IPS-18a (cell line): ENCODE data around the gene SHCBP1L.
"Not testable (repeated sequence)": the region's sequence is repeated elsewhere in the genome, so short reads cannot be mapped to it uniquely, and the experiment has no call there.

ENCODE experiments used
- H3K27ac ChIP-seq: one replicate; pipeline ENCODE4 v1.5.1; 2013; ENCODE audit warnings: low read length
- H3K27me3 ChIP-seq: one replicate; pipeline ENCODE4 v1.6.1; 2013; ENCODE audit warnings: mild to moderate bottlenecking, low read length; ENCODE audit not compliant: control insufficient read depth, insufficient read depth
- H3K36me3 ChIP-seq: one replicate; pipeline ENCODE4 v1.6.1; 2013; ENCODE audit warnings: low read depth, low read length; ENCODE audit not compliant: control insufficient read depth
- H3K4me1 ChIP-seq: one replicate; pipeline ENCODE4 v1.6.1; 2013; ENCODE audit warnings: low read depth, low read length; ENCODE audit not compliant: control insufficient read depth
- H3K4me3 ChIP-seq: one replicate; pipeline ENCODE4 v1.5.1; 2013; ENCODE audit warnings: low read length
- H3K9ac ChIP-seq: one replicate; pipeline ENCODE4 v1.6.1; 2013; ENCODE audit warnings: mild to moderate bottlenecking, low read length, moderate library complexity
- H3K9me3 ChIP-seq: one replicate; pipeline ENCODE4 v1.6.1; 2013; ENCODE audit warnings: low read depth, low read length; ENCODE audit not compliant: control insufficient read depth

Gene SHCBP1L

DNA sequence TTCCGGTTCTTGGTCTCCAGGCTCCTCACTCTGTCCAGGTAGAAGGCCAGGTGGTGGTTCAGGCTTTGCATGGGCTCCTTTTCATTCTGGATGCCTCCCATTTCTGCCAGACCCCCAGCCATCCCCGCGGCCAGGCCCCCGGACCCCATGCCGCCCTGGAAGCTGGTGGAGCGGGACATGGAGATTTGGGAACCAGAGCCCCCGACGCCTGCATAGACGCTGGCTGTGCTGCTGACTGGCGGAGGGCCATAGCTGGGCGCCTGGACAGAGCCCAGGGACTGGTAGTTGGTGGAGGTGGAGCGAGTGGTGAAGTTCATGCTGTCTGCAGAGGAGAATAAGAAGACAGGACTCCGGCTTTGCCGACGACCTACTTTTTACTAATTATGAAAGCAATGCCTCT is 7.1 kb upstream of the SHCBP1L start:
- H3K4me3 ChIP-seq, result no peak overlapping the region
- H3K9ac ChIP-seq, result no peak overlapping the region
- H3K27me3 ChIP-seq, result no peaks in the 10 kb centered on the region
- no peaks in the 10 kb centered on the region for H3K36me3 ChIP-seq
- H3K27ac ChIP-seq, result no peak overlapping the region
- H3K4me1 ChIP-seq, result peaks cover 21% of the 10 kb centered on the region
- H3K9me3 ChIP-seq, result no peaks in the 10 kb centered on the region

DNA sequence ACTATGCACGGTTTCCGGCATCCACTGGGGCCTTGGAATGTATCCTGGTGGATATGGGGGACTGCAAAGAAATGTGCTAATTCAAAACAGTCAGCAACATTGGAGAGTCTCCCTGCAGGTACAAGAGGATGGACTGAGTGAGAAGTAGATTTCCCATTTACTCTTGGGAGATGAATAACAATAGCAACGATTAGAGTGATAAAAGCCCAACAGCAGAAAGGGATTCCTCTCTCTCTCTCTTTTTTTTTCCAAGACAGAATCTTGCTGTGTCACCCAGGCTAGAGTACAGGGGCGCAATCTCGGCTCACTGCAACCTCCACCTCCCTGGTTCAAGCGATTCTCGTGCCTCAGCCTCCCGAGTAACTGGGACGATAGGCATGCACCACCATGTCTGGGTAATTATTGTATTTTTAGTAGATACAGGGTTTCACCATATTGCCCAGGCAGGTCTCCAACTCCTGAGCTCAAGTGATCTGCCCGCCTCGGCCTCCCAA is 5.0 kb upstream of the SHCBP1L start:
- no peak overlapping the region for H3K4me3 ChIP-seq
- H3K27ac ChIP-seq, result peak overlapping the region; percentile 85
- peaks cover 19% of the 10 kb centered on the region for H3K4me1 ChIP-seq
- peak overlapping the region; percentile 15 for H3K9ac ChIP-seq
- no peaks in the 10 kb centered on the region for H3K36me3 ChIP-seq
- H3K27me3 ChIP-seq, result no peaks in the 10 kb centered on the region
- H3K9me3 ChIP-seq, result no peaks in the 10 kb centered on the region

DNA sequence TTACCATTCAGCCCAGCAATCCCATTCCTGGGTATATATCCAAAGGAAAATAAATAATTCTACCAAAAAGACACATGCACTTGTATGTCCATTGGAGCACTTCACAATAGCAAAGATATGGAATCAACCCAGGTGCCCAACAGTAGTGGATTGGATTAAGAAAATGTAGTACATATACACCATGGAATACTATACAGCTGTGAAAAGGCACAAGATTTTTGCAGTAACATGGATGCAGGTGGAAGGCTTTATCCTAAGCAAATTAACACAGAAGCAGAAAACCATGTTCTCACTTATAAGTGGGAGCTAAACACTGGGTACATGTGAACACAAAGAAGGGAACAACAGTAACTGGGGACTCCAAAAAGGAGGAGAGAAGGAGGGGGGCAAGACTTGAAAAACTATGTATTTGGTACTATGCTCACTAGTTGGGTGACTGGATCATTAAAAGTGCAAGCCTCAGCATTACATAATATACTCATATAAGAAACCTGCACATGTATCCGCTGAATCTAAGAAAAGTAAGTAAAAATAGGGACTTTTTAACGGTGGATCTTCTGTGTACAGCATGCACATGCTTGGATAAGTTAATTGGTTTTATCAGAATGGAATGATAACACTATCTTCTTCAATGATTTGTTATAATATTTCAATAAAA is 3.9 kb upstream of the SHCBP1L start:
- Histone ChIP-seq H3K27me3 (no peaks in the 10 kb centered on the region), H3K36me3 (no peaks in the 10 kb centered on the region), H3K4me3 (no peak overlapping the region), H3K9me3 (no peaks in the 10 kb centered on the region), H3K27ac (no peak overlapping the region), H3K9ac (no peak overlapping the region), H3K4me1 (peaks cover 15% of the 10 kb centered on the region)

DNA sequence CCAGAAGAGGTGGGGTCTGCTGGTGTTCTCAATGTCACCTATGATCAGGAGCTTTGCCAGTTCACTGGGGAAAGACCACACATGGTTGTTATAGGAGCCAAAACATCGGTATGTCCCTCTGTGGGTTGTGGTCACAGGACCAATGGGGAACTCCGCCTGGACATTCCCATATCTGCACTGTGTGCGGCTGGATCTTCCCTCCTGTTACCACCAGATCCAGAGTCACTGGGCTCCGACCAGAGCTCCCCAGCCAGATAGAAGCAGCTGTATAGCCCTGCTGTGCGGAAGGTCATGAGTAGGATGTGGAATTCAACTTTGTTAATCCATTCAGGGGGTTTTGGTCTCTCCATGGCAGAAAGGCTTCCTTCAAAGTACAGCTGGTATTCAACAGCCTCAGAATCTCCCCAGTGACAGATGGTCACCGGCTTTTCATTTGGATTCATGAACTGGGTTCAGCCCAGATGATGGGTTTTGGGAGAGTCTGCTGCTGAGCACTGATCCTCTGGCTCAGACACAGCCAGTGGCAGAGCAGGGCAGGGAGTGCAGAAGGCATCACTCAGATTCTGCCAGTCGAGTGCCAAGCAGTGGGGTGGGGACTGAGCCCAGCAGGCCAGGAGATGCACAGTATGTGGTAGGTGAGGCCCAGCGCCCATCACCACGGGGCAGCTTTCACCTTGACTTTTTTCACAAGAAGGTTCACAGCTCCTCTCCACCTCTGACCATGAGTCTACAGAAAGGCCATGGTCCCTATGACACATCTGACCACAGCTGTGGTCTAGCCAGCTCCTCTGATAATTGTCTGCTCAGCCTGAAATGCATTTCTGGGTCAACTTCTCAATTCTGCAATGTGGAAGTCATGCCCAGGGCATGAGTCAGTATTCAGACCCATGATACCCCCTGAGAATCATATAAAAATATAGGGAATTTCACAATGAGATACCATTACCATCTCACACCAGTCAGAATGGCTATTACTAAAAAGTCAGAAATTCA is 2.9 kb upstream of the SHCBP1L start:
- peaks cover 15% of the 10 kb centered on the region for H3K4me1 ChIP-seq
- H3K9ac ChIP-seq, result no peak overlapping the region
- H3K9me3 ChIP-seq, result no peaks in the 10 kb centered on the region
- no peak overlapping the region for H3K27ac ChIP-seq
- no peaks in the 10 kb centered on the region for H3K36me3 ChIP-seq
- H3K27me3 ChIP-seq, result no peaks in the 10 kb centered on the region
- no peak overlapping the region for H3K4me3 ChIP-seq

DNA sequence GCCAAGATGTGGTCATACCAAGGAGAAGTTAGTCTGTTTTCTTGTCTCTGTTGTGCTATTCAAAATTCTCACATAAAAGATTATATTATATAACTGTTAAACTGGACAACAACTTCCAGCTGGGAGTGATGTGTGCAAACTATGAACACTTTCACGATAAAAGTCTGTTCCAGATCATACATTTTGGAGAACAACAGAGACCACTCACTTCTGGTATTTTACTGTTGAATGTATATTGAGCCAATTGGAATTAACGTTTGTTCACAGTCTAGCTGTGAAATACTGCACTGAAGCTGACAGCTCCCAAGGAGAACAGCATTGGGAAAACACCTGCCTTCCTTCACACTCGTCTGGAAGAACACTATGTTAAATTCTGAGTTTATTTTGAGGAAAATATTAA is 860 bp upstream of the SHCBP1L start:
- Histone ChIP-seq H3K36me3 (no peaks in the 10 kb centered on the region), H3K27me3 (no peaks in the 10 kb centered on the region), H3K4me3 (no peak overlapping the region), H3K9ac (no peak overlapping the region), H3K4me1 (peaks cover 15% of the 10 kb centered on the region), H3K27ac (no peak overlapping the region), H3K9me3 (no peaks in the 10 kb centered on the region)

DNA sequence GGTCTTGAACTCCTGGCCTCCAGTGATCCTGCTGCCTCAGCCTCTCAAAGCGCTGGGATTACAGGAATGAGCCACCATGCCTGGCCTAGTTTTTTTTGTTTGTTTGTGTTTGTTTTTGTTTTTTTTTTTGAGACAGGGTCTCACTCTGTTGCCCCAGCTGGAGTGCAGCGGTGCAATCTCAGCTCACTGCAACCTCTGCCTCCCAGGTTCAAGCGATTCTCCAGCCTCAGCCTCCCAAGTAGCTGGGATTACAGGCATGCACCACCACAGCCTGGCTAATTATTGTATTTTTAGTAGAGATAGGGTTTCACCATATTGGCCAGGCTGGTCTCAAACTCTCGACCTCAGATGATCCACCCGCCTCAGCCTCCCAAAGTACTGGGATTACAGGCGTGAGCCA is 9.6 kb downstream of the SHCBP1L start:
- H3K4me3 ChIP-seq, H3K36me3 ChIP-seq, H3K9ac ChIP-seq, H3K4me1 ChIP-seq, H3K27me3 ChIP-seq, H3K27ac ChIP-seq, H3K9me3 ChIP-seq: not testable (repeated sequence)

DNA sequence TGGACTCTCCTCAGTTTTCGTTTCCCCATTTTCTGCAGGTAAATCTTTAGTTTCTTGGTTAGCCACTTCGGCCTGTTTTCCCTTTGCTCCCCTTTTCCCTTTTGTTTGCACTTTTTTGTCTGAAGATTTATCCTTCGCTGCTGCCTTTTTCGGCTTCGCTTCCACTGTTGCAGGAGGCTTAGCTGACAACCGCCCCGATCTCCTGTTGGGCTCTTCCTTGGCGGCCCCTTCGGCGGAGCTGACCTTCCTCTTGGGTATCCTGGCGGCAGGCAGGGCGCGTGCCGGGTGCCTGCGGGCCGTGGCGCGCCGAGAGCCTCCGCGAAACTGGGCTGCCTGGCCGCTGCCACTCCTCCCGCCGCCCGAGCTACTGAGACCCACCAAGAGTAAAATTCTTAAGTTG is 10.8 kb downstream of the SHCBP1L start:
- not testable (repeated sequence) for H3K9ac ChIP-seq, H3K36me3 ChIP-seq, H3K27ac ChIP-seq, H3K4me1 ChIP-seq, H3K27me3 ChIP-seq, H3K9me3 ChIP-seq
- peak overlapping the region; percentile 21 for H3K4me3 ChIP-seq

DNA sequence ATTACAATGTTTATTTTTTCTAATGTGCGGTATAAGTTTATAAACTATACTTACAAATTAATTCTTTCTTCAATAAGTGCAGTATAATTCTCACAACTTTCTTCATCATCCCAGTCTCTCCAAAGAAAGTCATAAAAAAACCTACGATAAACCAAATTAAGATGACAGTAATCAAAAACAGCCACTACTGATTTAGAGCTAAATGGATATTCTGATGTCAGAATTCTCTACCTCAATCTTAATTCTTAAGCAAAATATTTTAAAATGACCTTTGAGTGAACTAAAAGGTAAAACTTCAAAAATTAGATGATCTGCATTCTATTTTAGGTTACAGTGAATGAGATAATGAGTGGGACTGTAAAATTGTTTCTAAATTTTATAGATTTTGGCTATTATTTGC is 13.6 kb downstream of the SHCBP1L start:
- H3K4me3 ChIP-seq, result no peak overlapping the region
- no peak overlapping the region for H3K9ac ChIP-seq
- no peaks in the 10 kb centered on the region for H3K4me1 ChIP-seq
- H3K9me3 ChIP-seq, result no peaks in the 10 kb centered on the region
- peaks cover 7% of the 10 kb centered on the region for H3K27me3 ChIP-seq
- no peaks in the 10 kb centered on the region for H3K36me3 ChIP-seq
- no peak overlapping the region for H3K27ac ChIP-seq

DNA sequence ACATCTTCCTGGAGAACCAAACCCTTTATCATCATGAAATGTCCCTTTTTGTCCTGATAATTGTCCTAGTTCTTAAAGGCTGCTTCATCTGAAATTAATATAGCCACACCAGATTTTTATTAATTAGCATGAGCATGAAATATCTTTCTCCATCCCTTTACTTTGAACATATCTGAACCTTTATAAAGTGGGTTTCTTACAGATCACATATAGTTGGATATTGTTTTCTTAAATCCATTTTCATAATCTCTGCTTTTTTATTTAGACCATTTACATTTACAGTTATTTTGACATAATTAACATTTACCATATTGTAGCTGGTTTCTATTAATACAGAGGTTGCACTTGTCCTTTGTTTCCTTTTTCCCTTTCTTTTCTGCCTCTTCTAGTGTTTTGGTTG is 17.2 kb downstream of the SHCBP1L start:
- Histone ChIP-seq H3K9me3 (no peaks in the 10 kb centered on the region), H3K4me3 (no peak overlapping the region), H3K27ac (no peak overlapping the region), H3K4me1 (no peaks in the 10 kb centered on the region), H3K9ac (no peak overlapping the region), H3K36me3 (no peaks in the 10 kb centered on the region), H3K27me3 (no peaks in the 10 kb centered on the region)

DNA sequence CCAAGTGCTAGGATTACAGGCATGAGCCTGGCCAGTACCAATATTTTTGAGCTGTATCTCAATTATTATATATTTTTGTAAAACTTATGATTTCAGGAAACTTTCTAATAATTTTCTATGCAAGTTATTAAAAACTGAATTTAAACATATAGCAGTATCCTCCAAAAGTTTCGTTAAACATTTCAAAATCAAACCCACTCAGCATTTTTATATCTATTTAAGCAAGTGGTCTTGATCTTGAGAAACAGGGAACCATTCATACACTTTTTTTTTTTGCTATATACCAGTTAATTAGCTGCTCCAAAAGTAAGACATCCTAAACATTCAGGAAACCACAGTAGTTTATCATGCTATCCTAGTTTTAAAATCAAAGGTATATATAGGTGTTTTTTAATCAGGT is 22.0 kb downstream of the SHCBP1L start:
- H3K9ac ChIP-seq, result no peak overlapping the region
- no peaks in the 10 kb centered on the region for H3K9me3 ChIP-seq

DNA sequence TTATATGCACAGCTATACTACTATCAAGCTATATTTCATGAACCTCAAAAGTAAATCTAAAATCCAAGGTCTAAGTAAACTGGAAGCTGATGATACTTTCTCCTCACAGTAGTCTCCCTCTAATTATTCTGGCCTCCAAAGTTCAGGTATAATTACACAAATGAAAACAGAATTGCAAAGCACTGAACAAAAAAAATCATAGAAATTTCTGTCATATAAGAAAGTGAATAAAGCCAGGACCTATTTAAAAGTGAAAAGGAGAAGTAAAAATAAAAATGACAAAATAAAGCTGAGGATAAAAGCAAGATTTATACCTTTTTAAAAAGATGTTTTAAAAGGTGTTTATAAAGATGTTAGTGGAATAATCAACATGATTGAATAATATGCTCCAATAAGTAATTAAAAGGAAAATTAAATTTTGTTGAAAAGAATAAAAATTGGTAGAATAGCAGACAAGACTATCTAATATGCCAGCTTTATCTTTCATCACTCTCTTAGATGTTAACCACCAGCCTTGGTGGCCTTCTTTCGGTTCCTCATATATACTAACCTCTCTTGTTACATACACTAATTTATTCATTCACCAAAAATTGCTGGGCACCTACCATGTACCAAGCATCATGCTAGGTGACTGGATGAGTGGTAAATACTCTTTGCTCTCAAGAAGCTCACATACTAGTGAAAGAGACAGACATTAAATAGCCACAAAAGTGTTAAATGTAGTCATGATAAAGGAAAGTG is 25.1 kb downstream of the SHCBP1L start:
- Histone ChIP-seq H3K4me1 (no peaks in the 10 kb centered on the region), H3K27ac (no peak overlapping the region), H3K9ac (no peak overlapping the region), H3K4me3 (no peak overlapping the region), H3K36me3 (no peaks in the 10 kb centered on the region), H3K27me3 (no peaks in the 10 kb centered on the region), H3K9me3 (no peaks in the 10 kb centered on the region)

More for the DNA sequence above, 22.0 kb downstream of the SHCBP1L start:
- H3K27me3 ChIP-seq, result no peaks in the 10 kb centered on the region
- no peaks in the 10 kb centered on the region for H3K4me1 ChIP-seq
- H3K27ac ChIP-seq, result no peak overlapping the region
- no peaks in the 10 kb centered on the region for H3K36me3 ChIP-seq
- H3K4me3 ChIP-seq, result no peak overlapping the region
